Motor neuron (in vitro differentiated cells): ENCODE data around the gene ZNRF1. TPM values are rescaled to one million over a fixed set of nuclear protein-coding genes. Genes with fewer than 3 reads are reported as not detected.
A peak's percentile ranks its signal among the peaks of the same experiment; 100 is the strongest.

Experiments
- ATAC-seq, 8 experiments: fragments of 200-7000 bp; cut with Tn5 transposase; replicated peaks in 6 of 8; 2 replicates each; pipeline ENCODE4 v1.8.0; 2021; ENCODE audit warnings: mild to moderate bottlenecking in 8 of 8, moderate library complexity in 8 of 8
- H3K27ac ChIP-seq, 2 donors: fragments of 250-450 bp; sonication (Bioruptor Pico); 2 replicates each; pipeline ENCODE4 v1.9.0; 2021; ENCODE audit warnings: antibody characterized with exemption in 2 of 2, mild to moderate bottlenecking in 2 of 2, moderate library complexity in 1 of 2
- H3K4me1 ChIP-seq, 2 donors: fragments of 250-450 bp; sonication (Bioruptor Pico); replicated peaks in 1 of 2; 2 replicates each; pipeline ENCODE4 v1.6.1; 2021; ENCODE audit warnings: antibody characterized with exemption in 2 of 2, mild to moderate bottlenecking in 2 of 2, moderate library complexity in 1 of 2
- H3K4me3 ChIP-seq, 5 donors: fragments of 250-450 bp; sonication (Bioruptor Pico); 2 replicates each; pipeline ENCODE4 v1.9.0; 2021; ENCODE audit warnings: antibody characterized with exemption in 5 of 5, mild to moderate bottlenecking in 5 of 5, moderate library complexity in 4 of 5
- WGBS, 10 experiments: fragments of 450-650 bp; shearing (Covaris generic); methylation state at CpG; one replicate each; pipeline ENCODE4 v1.0.0; 2022; 5-methylcytosine and 5-hydroxymethylcytosine counted together
- in situ Hi-C, 9 experiments: fragments of 400-800 bp; cut with MboI; loops; one replicate each; pipeline ENCODE4 v1.15.0; 2021; ENCODE audit warnings: low sequenced_read_pairs in 9 of 9, low pct_unique_long_range_greater_than_20kb in 2 of 9; ENCODE audit not compliant: unreplicated experiment in 9 of 9
- total RNA-seq, 8 experiments: library from RNA; unstranded; fragments of 300-600 nt; gene quantifications; 2 replicates each; pipeline versions ENCODE4 v1.2.3 to v1.2.4, GENCODE V29; 2022

The ZNRF1 gene
- total RNA-seq, 8 experiments from 2014 or later, result 7.7 to 20.2 (median 14.2) TPM

DNA sequence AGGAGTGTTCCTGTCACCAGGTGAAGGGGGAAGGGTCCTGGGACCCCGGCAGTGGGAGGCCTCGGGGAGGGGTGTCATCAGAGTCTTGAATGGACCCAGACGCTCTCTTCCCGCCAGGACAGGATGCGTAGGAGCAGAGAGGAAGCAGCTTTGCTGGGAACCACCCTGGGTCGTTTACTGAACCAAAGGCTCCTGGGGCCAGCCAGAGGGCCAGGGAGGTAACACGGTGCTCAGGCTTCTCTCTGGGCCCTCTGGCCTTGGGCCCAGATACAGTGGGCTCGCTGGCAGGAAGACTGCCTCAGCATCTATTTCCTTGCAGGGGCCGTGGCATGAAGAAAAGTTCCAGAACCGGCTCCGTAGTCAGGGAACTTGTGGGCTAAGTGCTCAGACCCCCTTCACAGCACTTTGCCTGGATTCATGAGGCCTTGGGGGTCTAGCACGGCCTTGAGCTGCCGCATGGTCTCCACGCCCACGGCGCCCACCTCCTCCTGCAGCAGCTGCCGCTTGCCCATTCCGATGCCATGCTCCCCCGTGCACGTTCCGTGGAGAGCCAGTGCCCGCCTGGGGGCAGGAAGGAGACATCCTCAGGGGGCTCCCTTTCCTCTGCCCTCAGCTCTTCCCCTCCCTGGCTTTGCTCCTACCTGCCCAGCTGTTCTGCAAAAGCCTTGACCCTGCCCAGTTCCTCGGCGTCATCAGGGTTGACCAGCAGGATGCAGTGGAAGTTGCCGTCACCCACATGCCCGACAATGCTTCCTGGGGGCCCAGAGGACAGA, 113.3 kb downstream of the ZNRF1 start:
- WGBS, 10 experiments, result 60 to 100% (median 82%) methylated on average over 1 to 13 of the region's 26 CpGs; no CpG with 5 or more reads in 4 of the 10 experiments
- in situ Hi-C loops, result loop anchor here in 2 of 9 experiments (25.0 kb wide), 2 partner anchors 125 to 400 kb away; partner anchors contain the start of genes MLKL (in 1 of the 2), WDR59 (in 1 of the 2) and ZNRF1 (in 1 of the 2)
- no peak overlapping the region for H3K4me3 ChIP-seq
- no peak for ATAC-seq
- H3K27ac ChIP-seq, result no peak overlapping the region
- H3K4me1 ChIP-seq, result peaks cover 8 to 15% of the 10 kb centered on the region in 2 donors

- peaks cover 8 to 15% of the 10 kb centered on the region in 2 donors for H3K4me1 ChIP-seq
- no peak overlapping the region for H3K4me3 ChIP-seq
- WGBS, 10 experiments, result 60 to 75% (median 67%) methylated on average over 1 to 3 of the region's 14 CpGs; no CpG with 5 or more reads in 7 of the 10 experiments
- H3K27ac ChIP-seq, result no peak overlapping the region
- in situ Hi-C loops, result loop anchor here in 2 of 9 experiments (25.0 kb wide), 2 partner anchors 126 to 401 kb away; partner anchors contain the start of genes MLKL (in 1 of the 2), WDR59 (in 1 of the 2) and ZNRF1 (in 1 of the 2)
- ATAC-seq, result no peak
Measured at GRCh38 chr16:75112734-75113491, 114.1 kb downstream of the ZNRF1 start.

DNA sequence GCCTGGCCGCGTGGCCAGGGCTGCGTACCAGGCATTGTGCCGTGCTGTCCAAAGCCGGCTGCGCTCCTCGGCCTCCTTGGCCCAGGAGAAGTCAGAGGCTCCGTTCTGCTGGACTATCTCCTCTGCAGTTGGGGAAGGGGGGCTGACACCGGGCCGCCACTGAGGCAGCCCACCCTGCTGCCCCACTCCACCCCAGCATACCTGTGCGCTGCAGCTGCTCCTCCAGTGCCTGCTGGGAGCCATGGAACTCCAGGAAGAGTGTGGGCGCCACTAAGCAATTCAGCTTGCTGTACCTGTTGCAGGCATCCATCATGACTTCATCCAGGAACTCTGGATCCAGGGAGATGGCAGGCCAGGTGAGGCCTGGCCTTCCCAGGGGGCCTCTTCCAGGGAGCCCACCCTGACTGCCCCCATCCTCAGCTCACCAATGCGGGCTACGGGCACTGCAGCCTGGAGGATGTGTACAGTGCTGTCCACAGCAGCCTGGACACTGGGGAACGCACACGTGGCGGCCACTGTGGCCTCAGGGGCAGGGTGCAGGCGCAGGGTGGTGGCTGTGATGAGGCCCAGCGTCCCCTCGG, 114.8 kb downstream of the ZNRF1 start:
- WGBS, 10 experiments, result 67 to 100% (median 93%) methylated on average over 1 to 10 of the region's 20 CpGs; no CpG with 5 or more reads in 4 of the 10 experiments
- Histone ChIP-seq H3K4me3 (no peak overlapping the region), H3K27ac (no peak overlapping the region), H3K4me1 (peaks cover 8 to 15% of the 10 kb centered on the region in 2 donors)
- in situ Hi-C loops, result loop anchor here in 2 of 9 experiments (25.0 kb wide), 2 partner anchors 126 to 401 kb away; partner anchors contain the start of genes MLKL (in 1 of the 2), WDR59 (in 1 of the 2) and ZNRF1 (in 1 of the 2)
- ATAC-seq, result no peak

- H3K4me3 ChIP-seq, result no peak overlapping the region
- 60 to 100% (median 98%) methylated on average over 1 to 8 of the region's 44 CpGs; no CpG with 5 or more reads in 6 of the 10 experiments for WGBS, 10 experiments
- peaks cover 8 to 15% of the 10 kb centered on the region in 2 donors for H3K4me1 ChIP-seq
- no peak overlapping the region for H3K27ac ChIP-seq
- ATAC-seq, result no peak
- in situ Hi-C loops, result loop anchor here in 2 of 9 experiments (25.0 kb wide), 2 partner anchors 127 to 402 kb away; partner anchors contain the start of genes MLKL (in 1 of the 2), WDR59 (in 1 of the 2) and ZNRF1 (in 1 of the 2)
Measured at GRCh38 chr16:75114179-75114945, 115.5 kb downstream of the ZNRF1 start.

GRCh38 chr16:75114946-75115825, 116.4 kb downstream of the ZNRF1 start:
- H3K4me3 ChIP-seq, result no peak overlapping the region
- WGBS, 10 experiments, result 94 to 100% methylated on average over 3 to 15 of the region's 45 CpGs; no CpG with 5 or more reads in 8 of the 10 experiments
- no peak overlapping the region for H3K27ac ChIP-seq
- ATAC-seq, result no peak
- in situ Hi-C loops, result loop anchor here in 2 of 9 experiments (25.0 kb wide), 2 partner anchors 128 to 403 kb away; partner anchors contain the start of genes MLKL (in 1 of the 2), WDR59 (in 1 of the 2) and ZNRF1 (in 1 of the 2)
- H3K4me1 ChIP-seq, result peaks cover 8 to 14% of the 10 kb centered on the region in 2 donors

DNA sequence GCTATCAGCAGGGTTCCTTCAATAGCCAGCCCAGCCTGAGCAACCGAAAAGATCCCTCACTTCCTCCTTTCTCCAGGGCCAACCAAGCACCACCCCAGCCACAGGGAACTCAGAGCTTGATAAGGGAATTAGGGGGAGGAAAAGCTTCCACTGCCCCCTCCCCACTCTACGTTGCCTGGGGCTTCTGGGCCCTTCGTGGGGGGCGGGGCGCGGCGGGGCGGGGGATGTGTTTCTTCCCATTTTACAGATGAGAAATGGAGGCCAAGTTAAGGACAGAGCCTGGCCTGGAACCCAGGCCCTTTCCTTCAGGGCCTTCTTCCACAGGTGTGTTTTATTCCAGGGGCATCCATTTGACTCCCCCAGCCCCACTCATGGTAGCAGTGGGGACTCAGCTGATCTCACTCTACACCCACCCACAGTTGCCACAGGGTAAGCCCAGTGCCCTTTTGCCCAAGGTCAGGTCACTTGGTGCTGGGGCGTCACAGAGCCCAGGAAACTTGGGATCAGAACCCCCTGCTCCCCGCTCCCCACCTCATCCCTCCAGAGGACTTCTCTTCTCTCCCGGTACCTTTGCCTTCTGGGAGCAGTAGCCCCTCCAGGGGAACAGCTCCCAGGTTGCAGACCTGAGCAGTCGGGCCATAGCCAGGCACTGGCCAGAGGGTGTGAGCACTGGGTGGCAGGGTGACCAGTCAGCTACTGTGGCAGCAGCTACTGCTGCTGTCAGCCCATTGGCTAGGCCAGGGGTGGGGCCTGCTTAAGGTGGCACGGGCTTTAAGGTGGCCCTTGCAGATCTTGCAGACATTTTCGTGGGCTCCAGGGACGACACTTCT, 117.5 kb downstream of the ZNRF1 start, which contains the start of gene LDHD:
Gene LDHD (minus strand): TSS at position 700 of the 830 bp plus-strand sequence. CDS start 60 bp downstream, at position 640.
- WGBS, 10 experiments, result 25 to 54% (median 47%) methylated on average over 3 to 5 of the region's 15 CpGs; no CpG with 5 or more reads in 6 of the 10 experiments
- peak within 1 kb of the TSS in 3 of 5 donors; percentile 24 to 33 (median 30) for H3K4me3 ChIP-seq
- in situ Hi-C loops, result loop anchor here in 2 of 9 experiments (25.0 kb wide), 2 partner anchors 129 to 404 kb away; partner anchors contain the start of genes MLKL (in 1 of the 2), WDR59 (in 1 of the 2) and ZNRF1 (in 1 of the 2)
- ATAC-seq, result peak; percentile 84 to 98 (median 94)
- H3K27ac ChIP-seq, result no peak within 1 kb of the TSS
- H3K4me1 ChIP-seq, result peaks cover 0 to 3% of the 10 kb centered on the region in 2 donors

DNA sequence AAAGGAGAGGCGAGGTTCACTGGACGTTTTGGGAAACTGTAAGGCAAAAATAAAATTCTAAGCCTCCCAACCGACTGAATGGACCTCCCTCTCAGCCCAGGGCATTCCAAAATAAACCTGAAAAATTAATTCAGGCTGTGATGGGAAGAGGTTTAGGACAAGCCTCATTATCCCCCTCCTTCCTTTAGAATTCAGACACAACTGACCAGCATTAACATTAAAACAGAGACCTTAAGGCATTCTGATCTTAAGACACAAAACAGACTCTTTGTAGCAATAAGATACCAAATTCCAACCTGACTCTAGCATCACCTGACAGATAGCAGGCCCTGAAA, 118.1 kb downstream of the ZNRF1 start:
- in situ Hi-C loops, result loop anchor here in 2 of 9 experiments (25.0 kb wide), 2 partner anchors 130 to 405 kb away; partner anchors contain the start of genes MLKL (in 1 of the 2), WDR59 (in 1 of the 2) and ZNRF1 (in 1 of the 2)
- Histone ChIP-seq H3K27ac (no peak overlapping the region), H3K4me1 (no peaks in the 10 kb centered on the region), H3K4me3 (peak overlapping the region in 1 of 5 donors; percentile 30)
- peak in 2 of 8 experiments; percentile 1 to 12 for ATAC-seq
- WGBS, 10 experiments, result 14 to 90% (median 28%) methylated on average over 2 to 3 of the region's 3 CpGs; no CpG with 5 or more reads in 4 of the 10 experiments

- Histone ChIP-seq H3K4me1 (no peaks in the 10 kb centered on the region), H3K4me3 (no peak overlapping the region), H3K27ac (no peak overlapping the region)
- in situ Hi-C loops, result loop anchor here in 2 of 9 experiments (25.0 kb wide), 2 partner anchors 132 to 407 kb away; partner anchors contain the start of genes MLKL (in 1 of the 2), WDR59 (in 1 of the 2) and ZNRF1 (in 1 of the 2)
- ATAC-seq, result no peak
- 40 to 100% (median 65%) methylated on average over 1 to 5 of the region's 6 CpGs for WGBS, 10 experiments
Measured at GRCh38 chr16:75118943-75119539, 120.2 kb downstream of the ZNRF1 start.

DNA sequence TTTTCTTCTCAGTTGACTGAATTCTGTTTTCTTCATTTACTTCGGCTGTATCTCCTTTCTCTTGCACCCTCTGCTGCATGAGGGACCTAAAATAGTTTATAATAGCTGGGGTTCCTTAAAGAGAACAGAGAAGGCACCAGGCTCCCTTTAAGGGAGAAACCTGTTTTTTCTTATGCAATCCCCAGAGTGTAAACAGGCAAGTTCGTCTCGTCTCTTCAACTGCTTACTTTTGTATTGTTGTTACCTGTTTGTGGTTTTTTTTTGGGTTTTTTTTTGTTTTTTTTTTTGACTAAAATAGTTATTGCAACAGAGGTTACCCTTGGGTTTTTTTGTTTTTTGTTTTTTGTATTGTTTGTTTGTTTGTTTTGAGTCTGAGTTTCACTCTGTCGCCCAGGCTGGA, 121.4 kb downstream of the ZNRF1 start:
- WGBS, 10 experiments, result 59 to 100% (median 79%) methylated on average over 1 to 4 of the region's 4 CpGs
- Histone ChIP-seq H3K4me1 (no peaks in the 10 kb centered on the region), H3K4me3 (no peak overlapping the region), H3K27ac (no peak overlapping the region)
- in situ Hi-C loops, result loop anchor here in 2 of 9 experiments (25.0 kb wide), 2 partner anchors 133 to 408 kb away; partner anchors contain the start of genes MLKL (in 1 of the 2), WDR59 (in 1 of the 2) and ZNRF1 (in 1 of the 2)
- ATAC-seq, result no peak
